Colonic mucosa (tissue), 4 donors: Measurements from ENCODE around the gene DOCK7. TPM values are rescaled to one million over a fixed set of nuclear protein-coding genes. Genes with fewer than 3 reads are reported as not detected.
"Not testable (repeated sequence)": the region's sequence is repeated elsewhere in the genome, so short reads cannot be mapped to it uniquely, and the experiment has no call there.

Source experiments
- DNase-seq: peaks from one replicate; pipeline ENCODE4 v3.0.0-alpha.2; 2020
- H3K27ac ChIP-seq: fragments of 200-600 bp; one replicate; pipeline ENCODE4 v1.8.0; 2021
- H3K27me3 ChIP-seq: fragments of 200-600 bp; one replicate; pipeline ENCODE4 v1.8.0; 2021
- H3K36me3 ChIP-seq: fragments of 200-600 bp; one replicate; pipeline ENCODE4 v1.8.0; 2021
- H3K4me1 ChIP-seq: fragments of 200-600 bp; one replicate; pipeline ENCODE4 v1.8.0; 2021; ENCODE audit warnings: mild to moderate bottlenecking
- H3K4me3 ChIP-seq: fragments of 200-600 bp; one replicate; pipeline ENCODE4 v1.8.0; 2021
- H3K9ac ChIP-seq, 2 donors: one replicate each; pipeline ENCODE4 v1.7.0; 2013; ENCODE audit warnings: control low read depth in 2 of 2, low read depth in 2 of 2, low read length in 2 of 2
- H3K9me3 ChIP-seq: fragments of 200-600 bp; one replicate; pipeline ENCODE4 v1.8.0; 2021
- CTCF ChIP-seq: fragments of 200-600 bp; IDR thresholded peaks from one replicate; pipeline ENCODE4 v1.8.0; 2022; ENCODE audit warnings: antibody characterized with exemption, mild to moderate bottlenecking
- intact Hi-C: fragments of 100-400 bp; cut with DNase I; formaldehyde crosslinking; loops from one replicate; pipeline ENCODE4 v1.14.1; 2022
- total RNA-seq, 2 donors: library from RNA; stranded (reverse); fragmentation: NEBNext Ultra II Directional in 1 of 2; extraction: Animal tissue kit (Norgen Biotek cat#: 25700) in 1 of 2; gene quantifications; one replicate each; pipeline ENCODE4 v1.2.1, GENCODE V29; 2021
- donor health status: healthy.
- donor health status: DM: no; HTN: no; CAD: no.
- donor health status: DM: no; HTN: no; CAD: no.

DOCK7 gene
- total RNA-seq, 2 donors from 2014 or later: 44.9 to 53.7 TPM

GRCh38 chr1:62688687-62689085, 500 bp upstream of the DOCK7 start:
- H3K9me3 ChIP-seq: no peaks in the 10 kb centered on the region
- no peak for TF ChIP-seq CTCF
- intact Hi-C loops: no loop called here
- H3K36me3 ChIP-seq: no peaks in the 10 kb centered on the region
- H3K27ac ChIP-seq: peak overlapping the region; percentile 84
- H3K4me3 ChIP-seq: peak overlapping the region; percentile 81
- H3K27me3 ChIP-seq: no peaks in the 10 kb centered on the region
- peak overlapping the region; percentile 81 to 97 for H3K9ac ChIP-seq
- DNase-seq: peak; percentile 32
- no peaks in the 10 kb centered on the region for H3K4me1 ChIP-seq

- Histone ChIP-seq H3K27me3 (no peaks in the 10 kb centered on the region), H3K4me1 (peaks cover 5% of the 10 kb centered on the region), H3K4me3 (peak overlapping the region; percentile 81), H3K9ac (peak overlapping the region; percentile 81 to 87), H3K27ac (peak overlapping the region; percentile 84), H3K36me3 (no peaks in the 10 kb centered on the region), H3K9me3 (no peaks in the 10 kb centered on the region)
- TF ChIP-seq CTCF: no peak
- intact Hi-C loops: no loop called here
- peak; percentile 47 for DNase-seq
Observed at GRCh38 chr1:62687421-62687902, 724 bp downstream of the DOCK7 start.

GRCh38 chr1:62686822-62687221, 1.4 kb downstream of the DOCK7 start:
- no peak overlapping the region for H3K27ac ChIP-seq
- no peaks in the 10 kb centered on the region for H3K27me3 ChIP-seq
- peak overlapping the region; percentile 81 for H3K4me3 ChIP-seq
- peaks cover 7% of the 10 kb centered on the region for H3K4me1 ChIP-seq
- no peak for TF ChIP-seq CTCF
- no peak for DNase-seq
- peak overlapping the region in 1 of 2 donors; percentile 87 for H3K9ac ChIP-seq
- intact Hi-C loops: no loop called here
- no peaks in the 10 kb centered on the region for H3K9me3 ChIP-seq
- H3K36me3 ChIP-seq: no peaks in the 10 kb centered on the region

- Histone ChIP-seq H3K27me3 (no peaks in the 10 kb centered on the region), H3K36me3 (no peaks in the 10 kb centered on the region), H3K27ac (no peak overlapping the region), H3K4me3 (no peak overlapping the region), H3K9ac (no peak overlapping the region), H3K4me1 (peaks cover 7% of the 10 kb centered on the region), H3K9me3 (no peaks in the 10 kb centered on the region)
- intact Hi-C loops: no loop called here
- no peak for TF ChIP-seq CTCF
- DNase-seq: no peak
Observed at GRCh38 chr1:62685431-62685859, 2.7 kb downstream of the DOCK7 start.

- peak overlapping the region; percentile 31 for H3K27ac ChIP-seq
- H3K4me3 ChIP-seq: no peak overlapping the region
- peaks cover 7% of the 10 kb centered on the region for H3K4me1 ChIP-seq
- peak overlapping the region in 1 of 2 donors; percentile 31 for H3K9ac ChIP-seq
- no peak for TF ChIP-seq CTCF
- H3K27me3 ChIP-seq: no peaks in the 10 kb centered on the region
- no peaks in the 10 kb centered on the region for H3K9me3 ChIP-seq
- no peak for DNase-seq
- intact Hi-C loops: no loop called here
- no peaks in the 10 kb centered on the region for H3K36me3 ChIP-seq
Observed at GRCh38 chr1:62682531-62682930, 5.7 kb downstream of the DOCK7 start.

GRCh38 chr1:62680992-62681391, 7.2 kb downstream of the DOCK7 start:
- H3K9me3 ChIP-seq, H3K36me3 ChIP-seq, H3K27me3 ChIP-seq, H3K27ac ChIP-seq, H3K9ac ChIP-seq, DNase-seq, intact Hi-C loops, H3K4me1 ChIP-seq, H3K4me3 ChIP-seq: not testable (repeated sequence)

- H3K27me3 ChIP-seq, intact Hi-C loops, H3K9me3 ChIP-seq, H3K4me1 ChIP-seq, H3K36me3 ChIP-seq, H3K9ac ChIP-seq, H3K4me3 ChIP-seq, H3K27ac ChIP-seq, DNase-seq: not testable (repeated sequence)
Observed at GRCh38 chr1:62677822-62678221, 10.4 kb downstream of the DOCK7 start.
